ENCODE data around the gene GFPT2. TPM values are rescaled to one million over a fixed set of nuclear protein-coding genes. Genes with fewer than 3 reads are reported as not detected.

The GFPT2 gene
- total RNA-seq, 1 donor from 2014 or later, result 47.9 TPM

DNA sequence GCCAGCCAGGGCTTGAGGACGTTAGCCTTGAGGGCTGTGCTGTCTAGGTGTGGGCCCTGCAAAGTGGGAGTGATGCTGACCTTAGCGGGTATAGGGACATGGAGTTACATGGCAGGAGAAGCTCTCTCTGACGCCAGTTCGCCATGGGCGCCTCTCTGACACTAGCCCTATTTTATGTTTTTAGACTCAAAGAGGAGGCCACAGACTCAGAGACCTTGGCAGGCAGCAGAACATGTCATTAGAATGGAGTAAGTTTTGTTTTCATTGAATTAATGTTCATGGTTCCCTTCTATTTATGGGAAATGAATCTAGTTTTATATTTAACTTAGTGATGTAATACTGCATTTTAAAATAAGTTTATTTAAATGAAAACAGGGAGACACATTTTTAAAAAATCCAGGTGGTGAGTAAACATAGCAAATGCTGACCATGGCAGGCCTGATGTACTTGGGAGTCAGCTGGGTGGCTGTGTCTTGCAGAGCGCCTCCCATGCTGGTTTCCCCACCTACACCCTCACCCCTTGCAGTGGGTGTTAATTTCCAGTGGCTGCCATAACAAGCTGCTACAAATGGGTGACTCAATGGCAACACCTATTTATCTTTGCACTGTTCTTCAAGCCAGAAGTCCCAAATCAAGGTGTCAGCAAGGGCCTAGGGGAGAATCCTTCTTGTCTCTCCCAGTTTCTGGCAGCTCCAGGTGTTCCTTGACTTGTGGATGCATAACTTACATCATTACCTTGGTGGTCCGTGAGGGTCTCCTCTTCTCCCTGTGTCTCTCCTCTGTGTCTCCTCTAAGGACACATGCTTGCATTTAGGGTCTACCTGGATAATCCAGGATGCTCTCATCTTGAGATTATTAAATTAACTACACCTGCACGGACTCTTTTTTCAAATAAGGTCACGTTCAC, 25.6 kb upstream of the GFPT2 start:
- no peaks in the 10 kb centered on the region for H3K4me1 ChIP-seq
- H3K9me3 ChIP-seq, result no peaks in the 10 kb centered on the region
- H3K27me3 ChIP-seq, result no peaks in the 10 kb centered on the region
- H3K36me3 ChIP-seq, result no peaks in the 10 kb centered on the region
- no peak for DNase-seq (ENCODE audit: extremely low spot score in 2 of 2)
- intact Hi-C loops (cut with DNase I), result no loop called here
- H3K4me3 ChIP-seq, result no peak overlapping the region
- TF ChIP-seq POLR2AphosphoS5 (IDR thresholded peaks at IDR 0.05; ENCODE audit: insufficient read depth in 1 of 2, low read depth in 1 of 2) (no peak), POLR2A (IDR thresholded peaks at IDR 0.05) (no peak)
- H3K27ac ChIP-seq, result no peak overlapping the region

DNA sequence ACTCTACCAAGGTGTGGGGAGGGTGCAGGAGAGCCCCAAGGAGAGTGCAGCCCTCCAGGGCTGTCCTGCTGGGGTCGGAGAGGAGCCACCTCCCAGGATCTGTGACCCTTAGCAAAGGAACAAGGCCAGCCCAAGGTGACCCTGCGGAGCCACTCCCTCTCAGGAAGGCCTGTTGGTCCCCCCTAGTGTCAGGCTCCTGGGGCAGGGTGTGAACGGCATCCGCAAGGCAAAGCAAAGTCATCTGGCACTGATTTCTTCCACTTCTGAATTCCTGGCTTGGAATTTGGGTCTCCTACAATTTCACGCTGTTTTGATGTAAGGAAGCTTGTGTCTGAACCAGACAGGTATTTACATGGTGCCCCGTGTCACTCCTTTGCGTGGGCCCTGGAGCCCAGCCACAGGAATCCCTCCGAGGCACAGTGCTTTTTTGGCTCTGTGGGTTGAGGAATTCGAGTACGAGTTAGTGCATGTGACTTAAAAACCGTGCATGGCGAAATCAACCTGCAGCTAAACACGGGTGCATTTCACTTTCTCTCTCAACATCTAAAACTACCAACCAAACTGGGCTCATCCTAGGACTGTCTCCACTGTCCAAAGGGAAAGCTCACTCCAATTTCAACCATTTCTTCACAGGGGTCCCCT, 24.5 kb upstream of the GFPT2 start:
- intact Hi-C loops (cut with DNase I), result no loop called here
- no peak for DNase-seq (ENCODE audit: extremely low spot score in 2 of 2)
- Histone ChIP-seq H3K4me1 (no peaks in the 10 kb centered on the region), H3K27ac (no peak overlapping the region), H3K4me3 (no peak overlapping the region), H3K9me3 (no peaks in the 10 kb centered on the region), H3K27me3 (no peaks in the 10 kb centered on the region), H3K36me3 (no peaks in the 10 kb centered on the region)
- no peak for TF ChIP-seq POLR2AphosphoS5 (IDR thresholded peaks at IDR 0.05; ENCODE audit: insufficient read depth in 1 of 2, low read depth in 1 of 2)
- TF ChIP-seq, protein P1, sequence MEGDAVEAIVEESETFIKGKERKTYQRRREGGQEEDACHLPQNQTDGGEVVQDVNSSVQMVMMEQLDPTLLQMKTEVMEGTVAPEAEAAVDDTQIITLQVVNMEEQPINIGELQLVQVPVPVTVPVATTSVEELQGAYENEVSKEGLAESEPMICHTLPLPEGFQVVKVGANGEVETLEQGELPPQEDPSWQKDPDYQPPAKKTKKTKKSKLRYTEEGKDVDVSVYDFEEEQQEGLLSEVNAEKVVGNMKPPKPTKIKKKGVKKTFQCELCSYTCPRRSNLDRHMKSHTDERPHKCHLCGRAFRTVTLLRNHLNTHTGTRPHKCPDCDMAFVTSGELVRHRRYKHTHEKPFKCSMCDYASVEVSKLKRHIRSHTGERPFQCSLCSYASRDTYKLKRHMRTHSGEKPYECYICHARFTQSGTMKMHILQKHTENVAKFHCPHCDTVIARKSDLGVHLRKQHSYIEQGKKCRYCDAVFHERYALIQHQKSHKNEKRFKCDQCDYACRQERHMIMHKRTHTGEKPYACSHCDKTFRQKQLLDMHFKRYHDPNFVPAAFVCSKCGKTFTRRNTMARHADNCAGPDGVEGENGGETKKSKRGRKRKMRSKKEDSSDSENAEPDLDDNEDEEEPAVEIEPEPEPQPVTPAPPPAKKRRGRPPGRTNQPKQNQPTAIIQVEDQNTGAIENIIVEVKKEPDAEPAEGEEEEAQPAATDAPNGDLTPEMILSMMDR (IDR thresholded peaks at IDR 0.05), result no peak
- TF ChIP-seq POLR2A (IDR thresholded peaks at IDR 0.05), result no peak

DNA sequence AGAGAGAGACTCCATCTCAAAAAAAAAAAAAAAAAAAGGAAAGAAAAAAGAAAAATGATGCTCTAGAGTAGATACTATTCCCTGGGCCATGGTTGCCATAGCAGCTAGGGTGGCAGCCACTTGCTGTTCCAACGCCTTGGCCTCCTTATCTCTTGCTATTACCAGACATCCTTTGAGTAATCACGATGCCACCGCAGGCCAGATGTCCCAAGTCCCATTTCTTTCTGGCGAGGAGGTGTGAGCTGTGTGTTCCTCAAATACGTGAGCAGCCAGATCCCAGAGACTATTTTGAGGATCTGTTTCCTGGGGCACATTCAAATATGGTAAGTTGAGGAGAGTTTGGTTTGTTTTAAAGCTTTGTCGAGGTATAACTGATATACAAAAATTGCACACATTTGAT, 23.4 kb upstream of the GFPT2 start:
- TF ChIP-seq POLR2AphosphoS5 (IDR thresholded peaks at IDR 0.05; ENCODE audit: insufficient read depth in 1 of 2, low read depth in 1 of 2) (no peak), POLR2A (IDR thresholded peaks at IDR 0.05) (no peak)
- TF ChIP-seq, protein P1 (IDR thresholded peaks at IDR 0.05), result no peak
- H3K36me3 ChIP-seq, result no peaks in the 10 kb centered on the region
- no peak overlapping the region for H3K27ac ChIP-seq
- no peaks in the 10 kb centered on the region for H3K4me1 ChIP-seq
- no peaks in the 10 kb centered on the region for H3K27me3 ChIP-seq
- intact Hi-C loops (cut with DNase I), result no loop called here
- no peaks in the 10 kb centered on the region for H3K9me3 ChIP-seq
- H3K4me3 ChIP-seq, result no peak overlapping the region
- DNase-seq (ENCODE audit: extremely low spot score in 2 of 2), result no peak

DNA sequence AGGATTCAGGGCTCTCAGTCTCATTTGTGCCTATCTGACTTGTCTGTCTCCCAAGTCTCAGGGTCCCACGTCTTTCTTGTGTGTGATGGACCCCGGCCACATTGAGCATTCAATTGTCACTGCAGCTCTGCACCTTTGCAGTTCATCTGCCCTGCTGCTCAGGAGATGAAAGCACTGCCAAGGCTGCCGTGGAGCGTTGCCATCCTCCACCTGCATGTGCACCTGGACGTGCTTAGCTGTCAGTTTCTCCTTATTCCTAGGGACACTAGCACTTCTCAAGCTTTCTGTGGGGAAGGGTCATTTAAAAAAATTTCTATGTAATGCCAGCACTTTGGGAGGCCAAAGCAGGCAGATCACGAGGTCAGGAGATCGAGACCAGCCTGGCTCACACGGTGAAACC, 22.8 kb upstream of the GFPT2 start:
- Histone ChIP-seq H3K4me3 (no peak overlapping the region), H3K9me3 (no peaks in the 10 kb centered on the region), H3K27me3 (no peaks in the 10 kb centered on the region), H3K27ac (no peak overlapping the region), H3K36me3 (no peaks in the 10 kb centered on the region), H3K4me1 (no peaks in the 10 kb centered on the region)
- no peak for DNase-seq (ENCODE audit: extremely low spot score in 2 of 2)
- TF ChIP-seq, protein P1 (IDR thresholded peaks at IDR 0.05), result no peak
- TF ChIP-seq POLR2A (IDR thresholded peaks at IDR 0.05), result no peak
- intact Hi-C loops (cut with DNase I), result no loop called here

DNA sequence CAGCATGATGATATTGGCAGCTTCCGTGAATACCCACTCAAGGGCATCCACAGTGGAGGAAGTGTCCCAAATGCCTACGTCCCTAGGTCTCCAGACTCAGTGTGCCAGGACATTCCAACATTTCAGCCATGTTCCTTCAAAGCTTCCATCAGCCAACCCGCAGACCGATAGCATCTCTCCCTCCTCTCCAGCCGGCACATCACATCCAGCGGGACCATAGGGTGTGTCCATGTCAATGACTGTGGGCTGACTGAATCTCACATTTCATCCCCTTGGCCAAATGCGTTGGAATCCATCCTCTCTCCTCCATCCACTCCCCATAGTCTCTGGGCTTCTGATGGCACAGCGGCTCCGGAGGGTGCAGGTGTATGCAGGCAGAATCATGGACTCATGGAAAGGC, 22.2 kb upstream of the GFPT2 start:
- H3K4me1 ChIP-seq, result peaks cover 5% of the 10 kb centered on the region
- no peaks in the 10 kb centered on the region for H3K9me3 ChIP-seq
- intact Hi-C loops (cut with DNase I), result no loop called here
- no peak overlapping the region for H3K4me3 ChIP-seq
- no peak for DNase-seq (ENCODE audit: extremely low spot score in 2 of 2)
- no peaks in the 10 kb centered on the region for H3K27me3 ChIP-seq
- TF ChIP-seq POLR2A (IDR thresholded peaks at IDR 0.05), result no peak
- TF ChIP-seq POLR2AphosphoS5 (IDR thresholded peaks at IDR 0.05; ENCODE audit: insufficient read depth in 1 of 2, low read depth in 1 of 2), result no peak
- TF ChIP-seq, protein P1 (IDR thresholded peaks at IDR 0.05), result no peak
- H3K27ac ChIP-seq, result no peak overlapping the region
- H3K36me3 ChIP-seq, result no peaks in the 10 kb centered on the region
